Measurements from ENCODE around the gene IFNL1.
"Not testable (repeated sequence)": the region's sequence is repeated elsewhere in the genome, so short reads cannot be mapped to it uniquely, and the experiment has no call there.

Gene IFNL1

DNA sequence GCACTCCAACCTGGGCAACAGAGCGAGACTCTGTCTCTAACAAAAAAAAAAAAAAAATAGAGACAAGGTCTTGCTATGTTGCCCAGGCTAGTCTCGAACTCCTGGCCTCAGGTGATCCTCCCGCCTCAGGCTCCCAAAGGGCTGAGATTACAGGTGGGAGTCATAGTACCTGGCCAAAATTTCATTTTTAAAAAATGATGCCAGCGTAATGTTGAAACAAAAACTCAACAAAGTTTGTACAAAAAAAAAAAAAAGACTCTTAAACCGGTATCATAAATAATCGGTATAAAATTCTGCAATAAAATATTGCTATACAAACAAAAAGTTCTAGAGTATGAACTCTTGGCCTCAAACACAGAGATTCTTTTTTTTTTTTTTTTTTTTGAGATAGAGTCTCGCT lies 36.1 kb downstream of the IFNL1 start:
- no peak for DNase-seq (ENCODE audit: low read depth in 2 of 2)

DNA sequence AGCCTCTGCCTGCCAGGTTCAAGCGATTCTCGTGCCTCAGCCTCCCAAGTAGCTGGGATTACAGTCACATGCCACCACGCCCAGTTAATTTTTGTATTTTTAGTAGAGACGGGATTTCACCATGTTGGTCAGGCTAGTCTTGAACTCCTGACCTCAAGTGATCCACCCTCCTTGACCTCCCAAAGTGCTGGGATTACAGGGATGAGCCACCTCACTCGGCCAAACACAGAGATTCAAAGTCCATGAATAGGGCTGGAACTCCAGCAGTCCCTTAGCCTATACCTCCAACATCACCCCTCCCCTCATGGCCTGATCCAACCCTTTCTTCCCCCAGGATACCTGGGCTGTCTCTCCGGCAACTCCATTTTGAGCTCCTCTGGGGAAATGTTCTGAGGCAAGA lies 36.5 kb downstream of the IFNL1 start:
- DNase-seq (ENCODE audit: low read depth in 2 of 2), result not testable (repeated sequence)

DNA sequence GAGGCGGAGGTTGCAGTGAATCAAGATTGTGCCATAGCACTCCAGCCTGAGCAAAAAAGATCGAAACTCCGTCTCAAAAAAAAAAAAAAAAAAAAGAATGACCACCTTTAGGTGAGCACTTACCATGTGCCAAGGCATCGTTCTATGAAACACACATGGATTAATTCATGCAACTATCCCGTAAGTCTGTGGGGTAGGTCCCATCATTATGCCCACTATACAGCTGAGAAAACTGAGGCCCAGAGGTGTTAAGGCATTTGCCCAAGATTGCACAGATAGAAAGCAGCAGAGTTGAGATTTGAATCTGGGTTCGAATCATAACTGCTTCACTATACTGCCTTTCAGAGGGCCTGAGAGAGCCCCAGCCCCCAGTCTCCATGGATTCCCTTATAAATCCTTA lies 37.3 kb downstream of the IFNL1 start:
- DNase-seq (ENCODE audit: low read depth in 2 of 2), result no peak

DNA sequence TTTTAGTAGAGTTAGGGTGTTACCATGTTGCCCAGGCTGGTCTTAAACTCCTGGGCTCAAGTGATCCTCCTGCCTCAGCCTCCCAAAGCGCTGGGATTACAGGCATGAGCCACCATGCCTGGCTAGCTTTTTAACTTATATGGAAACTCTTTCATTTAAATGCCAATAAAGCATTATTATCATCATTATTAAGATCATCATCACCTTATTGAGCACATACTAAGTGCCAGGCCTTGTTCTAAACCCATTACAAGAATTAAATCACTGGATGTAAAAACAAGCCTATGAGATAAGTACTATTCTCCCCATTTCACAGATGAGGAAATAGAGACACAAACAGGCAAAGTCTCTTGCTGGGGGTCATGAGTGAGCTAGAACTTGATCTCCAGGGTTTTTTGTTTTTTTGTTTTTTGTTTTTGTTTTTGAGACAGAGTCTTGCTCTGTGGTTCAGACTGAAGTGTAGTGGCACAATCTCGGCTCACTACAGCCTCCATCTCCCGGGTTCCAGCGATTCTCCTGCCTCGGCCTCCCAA lies 38.3 kb downstream of the IFNL1 start:
- no peak for DNase-seq (ENCODE audit: low read depth in 2 of 2)

DNA sequence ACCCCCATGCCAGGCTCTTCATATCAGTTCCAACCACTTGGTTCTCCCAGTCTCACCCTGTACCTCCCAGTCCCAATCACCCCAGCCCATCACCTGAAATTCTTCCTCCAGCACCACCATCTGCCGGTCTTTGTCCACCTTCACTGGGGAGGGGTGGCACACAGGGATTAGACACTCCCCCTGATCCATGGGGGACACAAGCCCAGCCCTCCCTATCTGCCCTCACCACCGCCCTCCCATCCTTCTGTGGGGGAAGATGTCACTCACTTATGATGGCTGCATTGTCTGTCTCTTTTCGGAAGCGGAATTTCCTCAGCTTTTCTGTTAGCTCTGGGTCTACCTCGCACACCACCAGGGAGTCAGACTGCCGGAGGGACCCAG lies 39.0 kb downstream of the IFNL1 start:
- no peak for DNase-seq (ENCODE audit: low read depth in 2 of 2)

DNA sequence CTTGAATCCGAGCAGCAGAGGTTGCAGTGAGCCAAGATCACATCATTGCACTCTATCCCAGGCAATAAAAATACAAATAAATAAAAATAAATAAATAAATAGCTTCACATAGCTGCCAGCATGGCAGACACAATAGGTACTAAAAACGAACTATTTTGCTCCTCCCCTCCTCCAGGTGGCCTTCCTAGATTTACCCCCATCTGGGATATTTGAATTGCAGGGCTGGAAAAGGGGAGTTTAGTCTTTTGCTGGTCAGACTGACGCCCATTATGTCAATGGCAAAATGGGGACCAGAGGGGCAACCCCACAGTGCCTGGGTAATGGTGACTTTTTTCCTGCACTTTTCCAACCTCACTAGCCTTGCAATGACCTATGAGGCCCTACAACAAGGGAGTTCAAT lies 40.3 kb downstream of the IFNL1 start:
- DNase-seq (ENCODE audit: low read depth in 2 of 2), result no peak

DNA sequence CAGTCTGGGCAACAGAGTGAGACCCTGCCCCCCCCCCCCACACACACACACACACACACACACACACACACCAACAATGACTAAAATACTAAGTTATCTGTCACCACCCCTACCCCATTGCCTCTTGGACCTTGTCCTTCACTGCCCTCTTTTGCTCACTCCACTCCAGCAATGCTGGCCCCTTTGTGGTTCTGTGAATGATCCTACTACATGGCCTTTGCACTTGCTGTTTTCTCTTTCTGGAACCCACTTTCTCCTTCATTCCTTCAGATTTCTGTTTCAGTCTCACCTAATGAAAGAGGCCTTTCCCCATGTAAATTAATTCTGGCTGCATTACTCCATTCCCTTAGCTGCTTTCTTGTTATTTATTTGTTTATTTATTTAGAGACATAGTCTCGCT lies 43.5 kb downstream of the IFNL1 start:
- no peak for DNase-seq (ENCODE audit: low read depth in 2 of 2)

DNA sequence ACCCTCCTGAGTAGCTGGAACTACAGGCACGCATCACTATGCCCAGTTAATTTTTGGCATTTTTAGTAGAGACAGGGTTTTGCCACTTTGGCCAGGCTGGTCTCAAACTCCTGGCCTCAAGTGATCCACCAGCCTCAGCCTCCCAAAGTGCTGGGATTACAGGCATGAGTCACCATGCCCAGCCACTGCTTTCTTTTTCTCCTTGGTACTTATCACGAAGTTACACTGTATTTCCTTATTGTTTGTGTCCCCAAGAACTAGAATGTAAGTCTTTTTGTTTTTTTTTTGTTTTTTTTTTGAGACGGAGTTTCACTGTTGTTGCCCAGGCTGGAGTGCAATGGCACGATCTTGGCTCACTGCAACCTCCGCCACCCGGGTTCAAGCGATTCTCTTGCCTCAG lies 43.9 kb downstream of the IFNL1 start:
- not testable (repeated sequence) for DNase-seq (ENCODE audit: low read depth in 2 of 2)

DNA sequence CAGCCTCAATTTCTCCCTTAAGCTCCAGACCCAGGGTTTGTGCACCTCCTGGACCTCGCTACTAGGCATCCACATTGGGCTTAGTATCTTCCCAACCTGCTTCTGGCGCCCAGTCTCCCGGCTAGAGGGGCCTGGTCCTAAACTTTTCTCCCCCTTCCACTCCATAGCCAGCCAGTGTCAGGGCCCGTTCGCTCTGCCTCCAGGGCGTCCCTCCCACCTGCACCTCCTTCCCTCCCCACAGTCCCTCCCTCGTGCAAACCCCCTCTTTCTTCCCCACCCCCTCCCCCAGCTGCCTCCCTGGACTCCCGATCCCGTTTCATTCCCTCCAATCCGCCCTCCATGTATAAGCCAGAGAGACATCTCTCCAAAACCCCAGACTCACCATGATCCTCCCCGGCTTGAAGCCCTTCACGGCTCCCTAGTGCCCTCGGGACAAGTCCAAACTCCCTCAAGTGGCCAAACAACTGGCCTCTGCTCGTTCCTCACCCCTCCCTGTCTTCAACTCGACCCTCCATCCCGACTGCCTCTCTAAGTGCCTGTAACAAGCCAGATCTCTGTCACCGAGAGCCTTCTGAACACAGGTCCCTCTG lies 45.0 kb downstream of the IFNL1 start:
- no peak for DNase-seq (ENCODE audit: low read depth in 2 of 2)

DNA sequence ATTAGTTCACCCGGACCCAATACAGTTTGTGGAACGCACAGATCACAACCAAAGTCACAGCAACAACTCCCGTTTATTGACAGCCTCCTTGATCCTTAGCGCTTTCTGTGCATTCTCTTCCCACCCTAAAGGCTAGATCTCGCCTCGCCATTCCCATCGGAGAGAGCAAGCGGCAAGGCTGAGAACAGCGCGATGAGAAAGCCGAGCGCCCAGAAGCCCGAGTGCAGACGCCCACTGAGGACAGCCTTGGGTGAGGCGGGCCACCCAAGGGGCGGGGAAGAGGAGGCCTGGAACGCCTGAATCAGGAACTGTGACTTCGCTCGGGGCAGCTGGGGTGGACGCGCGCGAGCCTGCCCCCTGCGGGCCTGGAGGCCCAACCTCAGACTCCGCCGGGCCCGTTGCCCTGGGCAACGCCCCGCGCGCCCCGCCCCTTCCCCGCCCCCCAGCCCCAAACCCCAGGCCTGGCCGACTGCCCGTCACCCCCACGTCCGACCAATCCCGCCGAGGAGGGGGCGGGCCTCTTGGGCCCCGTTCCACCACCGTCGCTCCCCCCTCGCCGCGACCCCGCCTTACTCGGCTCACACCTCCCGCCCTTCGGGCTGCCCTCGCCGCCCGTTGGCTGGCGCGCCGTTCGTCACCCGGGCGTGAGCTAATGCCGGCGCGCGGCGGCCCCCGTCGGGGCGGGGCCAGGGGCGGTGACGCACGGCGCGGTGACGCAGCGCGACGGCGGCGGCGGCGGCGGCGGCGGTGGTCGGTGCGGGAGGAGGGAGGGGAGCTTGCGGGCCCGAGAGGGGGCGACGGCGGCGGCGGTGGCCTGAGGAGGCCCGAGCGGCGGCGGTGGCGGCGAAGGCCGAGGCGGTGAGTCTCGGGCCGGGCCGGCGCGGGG lies 45.8 kb downstream of the IFNL1 start, which contains the start of gene SAMD4B:
Gene SAMD4B (plus strand): TSS at position 703 of the 886 bp plus-strand sequence. CDS start 14,473 bp downstream, outside the sequence.
- peak; percentile 98 to 99 for DNase-seq (ENCODE audit: low read depth in 2 of 2)

DNA sequence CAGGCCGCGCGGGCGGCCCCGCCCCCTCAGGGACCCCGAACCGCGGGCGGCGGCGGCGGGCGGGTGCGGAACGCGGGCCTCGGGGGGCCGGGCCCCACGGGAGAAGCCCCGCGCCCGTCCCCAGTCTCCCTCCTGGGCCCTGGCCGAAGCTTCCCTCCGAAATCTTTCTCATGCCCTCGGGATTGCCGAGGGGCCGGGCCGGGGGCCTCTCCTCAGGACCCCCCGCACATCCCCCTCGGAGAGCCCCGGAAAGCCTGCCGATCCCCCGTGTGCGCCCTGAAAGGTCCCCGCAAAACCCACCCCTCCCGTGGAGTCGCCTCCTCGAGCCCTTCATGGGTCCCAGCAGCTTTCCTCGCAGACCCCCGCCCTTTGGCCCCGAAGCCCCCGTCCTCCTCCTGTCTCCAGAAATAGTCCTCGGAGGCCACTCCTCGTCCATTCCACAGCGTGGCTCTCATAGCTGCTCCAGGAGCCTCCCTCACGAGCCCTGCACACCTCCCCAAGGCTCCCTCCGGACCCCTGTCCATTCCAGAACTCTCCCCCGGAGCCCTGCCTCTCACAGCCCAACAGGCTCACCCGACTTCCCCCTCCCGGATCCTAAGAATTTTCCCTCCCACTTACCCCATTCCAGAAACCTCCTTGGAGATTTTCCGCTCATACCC lies 46.6 kb downstream of the IFNL1 start:
- no peak for DNase-seq (ENCODE audit: low read depth in 2 of 2)

DNA sequence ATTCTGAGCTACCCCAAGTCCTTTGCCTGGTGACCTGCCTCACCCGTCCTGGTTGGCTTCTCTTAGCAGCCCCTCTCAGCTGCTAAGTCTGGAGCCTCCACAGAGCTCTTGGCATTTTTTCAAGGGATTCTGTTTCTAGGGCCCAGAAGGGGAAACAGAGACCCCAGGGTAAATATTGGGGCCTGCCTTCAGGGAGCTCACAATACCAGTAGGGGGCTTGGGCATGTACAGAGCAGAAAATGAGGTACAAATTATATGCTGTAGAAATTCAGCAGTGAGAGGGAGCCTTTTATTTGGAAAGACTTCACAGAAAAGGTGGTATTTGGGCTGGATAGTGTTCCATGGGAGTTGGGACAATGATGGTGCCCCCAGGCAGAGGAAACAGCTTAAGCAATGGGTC lies 49.7 kb downstream of the IFNL1 start:
- DNase-seq (ENCODE audit: low read depth in 2 of 2), result no peak

DNA sequence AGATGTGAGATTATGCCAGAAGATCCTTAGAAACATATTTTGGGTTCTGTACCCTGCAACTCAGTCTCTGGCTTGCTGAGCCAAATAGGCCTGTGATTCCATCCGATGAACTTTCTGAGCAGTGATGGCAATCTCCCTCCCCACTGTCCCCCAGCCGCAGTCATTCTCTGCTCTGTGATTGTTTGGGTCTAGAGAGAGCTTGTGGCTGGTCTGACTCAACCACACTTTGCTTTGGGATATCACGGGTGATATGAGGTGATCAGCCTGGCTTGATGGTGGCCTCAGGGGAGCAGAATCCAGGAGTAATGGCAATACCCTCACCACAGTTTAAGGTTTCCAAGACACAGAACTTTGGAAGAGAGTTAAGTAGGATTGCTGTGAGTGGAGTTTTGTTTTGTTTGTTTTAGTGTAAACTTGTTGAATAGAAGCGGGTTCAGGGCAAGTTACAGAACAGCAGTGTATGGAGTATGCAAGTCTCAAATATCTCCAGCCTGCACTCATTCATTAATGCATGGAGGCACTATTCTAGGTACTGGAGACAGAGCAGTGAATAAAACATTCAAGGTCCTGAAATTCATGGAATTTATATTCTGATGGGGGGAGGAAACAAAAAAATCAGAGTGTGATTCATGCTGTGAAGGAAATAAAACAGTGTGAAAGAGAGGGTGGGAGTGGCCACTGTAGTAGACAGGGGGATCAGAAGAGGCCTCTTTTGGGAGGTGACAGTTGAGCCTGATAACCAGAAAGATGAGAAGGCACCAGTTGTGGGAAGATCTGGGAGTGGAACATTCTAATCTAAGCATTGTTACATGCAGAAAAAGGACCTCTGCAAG lies 51.3 kb downstream of the IFNL1 start:
- DNase-seq (ENCODE audit: low read depth in 2 of 2), result no peak
